Activated T-helper 1 cell treated with anti-CD3 and anti-CD28 coated beads, Interleukin-12 subunit alpha, Interleukin-12 subunit beta, Interleukin-2, Interleukin-4 antibody, amounts not matched to agents 30 ng/mL and 10 ng/mL and 1 ng/mL, durations not matched to agents 14 hours and 24 hours and 36 hours (primary cell): ENCODE measurements around the gene NECAB3. TPM values are rescaled to one million over a fixed set of nuclear protein-coding genes. Genes with fewer than 3 reads are reported as not detected.

Experiments used
- DNase-seq: peaks from one replicate; pipeline ENCODE4 v3.0.0; 2021; ENCODE audit warnings: low spot score
- H3K27ac Mint-ChIP-seq: one replicate; pipeline ENCODE4 v1.8.0; 2021; ENCODE audit warnings: mild to moderate bottlenecking, mixed read lengths
- H3K27me3 Mint-ChIP-seq: one replicate; pipeline ENCODE4 v1.8.0; 2022; ENCODE audit warnings: mild to moderate bottlenecking, moderate library complexity, mixed read lengths; ENCODE audit not compliant: insufficient read depth
- H3K36me3 Mint-ChIP-seq: one replicate; pipeline ENCODE4 v1.8.0; 2021; ENCODE audit warnings: low read depth, mixed read lengths
- H3K4me1 Mint-ChIP-seq: one replicate; pipeline ENCODE4 v1.8.0; 2021; ENCODE audit warnings: low read depth, mixed read lengths
- H3K4me3 Mint-ChIP-seq: one replicate; pipeline ENCODE4 v1.8.0; 2021; ENCODE audit warnings: mild to moderate bottlenecking, moderate library complexity, mixed read lengths
- H3K9me3 Mint-ChIP-seq: one replicate; pipeline ENCODE4 v1.8.0; 2021; ENCODE audit warnings: mixed read lengths
- intact Hi-C: fragments of 100-400 bp; cut with micrococcal nuclease; formaldehyde crosslinking; loops from one replicate; pipeline ENCODE4 v1.15.1; 2024
- total RNA-seq: library from RNA; stranded (reverse); gene quantifications from 2 replicates; pipeline ENCODE4 v1.2.3, GENCODE V29; 2022

The NECAB3 gene
- total RNA-seq, 1 donor from 2014 or later, result 30.7 TPM

GRCh38 chr20:33663161-33664084 lies 10.8 kb downstream of the NECAB3 start:
- Mint-ChIP-seq H3K27ac (peak overlapping the region; percentile 89), H3K36me3 (peaks cover 7% of the 10 kb centered on the region), H3K4me1 (peaks cover 31% of the 10 kb centered on the region), H3K27me3 (no peaks in the 10 kb centered on the region), H3K4me3 (peak overlapping the region; percentile 86), H3K9me3 (no peaks in the 10 kb centered on the region)
- intact Hi-C loops, result loop anchor here (1.0 to 10.0 kb wide), 2 partner anchors 11 to 289 kb away; no protein-coding TSS in a partner anchor
- peak; percentile 86 for DNase-seq

GRCh38 chr20:33662172-33662571 lies 12.1 kb downstream of the NECAB3 start, which contains the start of gene C20orf144:
C20orf144 (plus strand) TSS chr20:33662327; CDS start chr20:33662346, 19 bp downstream.
- H3K27me3 Mint-ChIP-seq, result no peaks in the 10 kb centered on the region

GRCh38 chr20:33660685-33661058 lies 13.6 kb downstream of the NECAB3 start:
- H3K27me3 Mint-ChIP-seq, result no peaks in the 10 kb centered on the region
- intact Hi-C loops, result loop anchor here (10.0 kb wide), 1 partner anchor 286 kb away; no protein-coding TSS in a partner anchor
- H3K4me1 Mint-ChIP-seq, result peaks cover 21% of the 10 kb centered on the region
- H3K4me3 Mint-ChIP-seq, result no peak overlapping the region
- H3K36me3 Mint-ChIP-seq, result peaks cover 4% of the 10 kb centered on the region
- H3K9me3 Mint-ChIP-seq, result no peaks in the 10 kb centered on the region
- DNase-seq, result no peak
- no peak overlapping the region for H3K27ac Mint-ChIP-seq

More at GRCh38 chr20:33662172-33662571, 12.1 kb downstream of the NECAB3 start, which contains the start of gene C20orf144:
- intact Hi-C loops, result loop anchor here (10.0 kb wide), 1 partner anchor 287 kb away; no protein-coding TSS in a partner anchor
- H3K4me1 Mint-ChIP-seq, result peaks cover 26% of the 10 kb centered on the region
- peaks cover 7% of the 10 kb centered on the region for H3K36me3 Mint-ChIP-seq
- peak within 1 kb of the TSS; percentile 89 for H3K27ac Mint-ChIP-seq
- DNase-seq, result no peak
- peak within 1 kb of the TSS; percentile 86 for H3K4me3 Mint-ChIP-seq
- H3K9me3 Mint-ChIP-seq, result no peaks in the 10 kb centered on the region

GRCh38 chr20:33660035-33660684 lies 14.1 kb downstream of the NECAB3 start:
- no peaks in the 10 kb centered on the region for H3K27me3 Mint-ChIP-seq
- peaks cover 4% of the 10 kb centered on the region for H3K36me3 Mint-ChIP-seq
- intact Hi-C loops, result loop anchor here (10.0 kb wide), 1 partner anchor 285 kb away; no protein-coding TSS in a partner anchor
- DNase-seq, result no peak
- no peak overlapping the region for H3K4me3 Mint-ChIP-seq
- no peak overlapping the region for H3K27ac Mint-ChIP-seq
- H3K4me1 Mint-ChIP-seq, result peaks cover 17% of the 10 kb centered on the region
- H3K9me3 Mint-ChIP-seq, result no peaks in the 10 kb centered on the region

GRCh38 chr20:33659341-33660034 lies 14.7 kb downstream of the NECAB3 start:
- no peaks in the 10 kb centered on the region for H3K27me3 Mint-ChIP-seq
- no peak for DNase-seq
- H3K4me3 Mint-ChIP-seq, result no peak overlapping the region
- H3K9me3 Mint-ChIP-seq, result no peaks in the 10 kb centered on the region
- peaks cover 4% of the 10 kb centered on the region for H3K36me3 Mint-ChIP-seq
- intact Hi-C loops, result loop anchor here (10.0 kb wide), 1 partner anchor 285 kb away; no protein-coding TSS in a partner anchor
- H3K4me1 Mint-ChIP-seq, result peaks cover 10% of the 10 kb centered on the region
- H3K27ac Mint-ChIP-seq, result no peak overlapping the region

- Mint-ChIP-seq H3K27me3 (no peaks in the 10 kb centered on the region), H3K4me1 (peaks cover 6% of the 10 kb centered on the region), H3K4me3 (no peak overlapping the region), H3K9me3 (no peaks in the 10 kb centered on the region), H3K36me3 (peaks cover 4% of the 10 kb centered on the region), H3K27ac (no peak overlapping the region)
- no peak for DNase-seq
- intact Hi-C loops, result no loop called here
Observed at GRCh38 chr20:33658929-33659328, 15.3 kb downstream of the NECAB3 start.

GRCh38 chr20:33658510-33658909 lies 15.7 kb downstream of the NECAB3 start:
- no peaks in the 10 kb centered on the region for H3K9me3 Mint-ChIP-seq
- no peak overlapping the region for H3K4me3 Mint-ChIP-seq
- no peak for DNase-seq
- peaks cover 4% of the 10 kb centered on the region for H3K36me3 Mint-ChIP-seq
- no peak overlapping the region for H3K27ac Mint-ChIP-seq
- peaks cover 6% of the 10 kb centered on the region for H3K4me1 Mint-ChIP-seq
- intact Hi-C loops, result no loop called here
- no peaks in the 10 kb centered on the region for H3K27me3 Mint-ChIP-seq

- no peak overlapping the region for H3K27ac Mint-ChIP-seq
- no peak for DNase-seq
- H3K4me1 Mint-ChIP-seq, result peaks cover 3% of the 10 kb centered on the region
- H3K4me3 Mint-ChIP-seq, result no peak overlapping the region
- H3K9me3 Mint-ChIP-seq, result no peaks in the 10 kb centered on the region
- intact Hi-C loops, result no loop called here
- H3K36me3 Mint-ChIP-seq, result peaks cover 4% of the 10 kb centered on the region
- no peaks in the 10 kb centered on the region for H3K27me3 Mint-ChIP-seq
Observed at GRCh38 chr20:33657704-33658095, 16.5 kb downstream of the NECAB3 start.

- no peak for DNase-seq
- no peaks in the 10 kb centered on the region for H3K9me3 Mint-ChIP-seq
- H3K36me3 Mint-ChIP-seq, result peaks cover 4% of the 10 kb centered on the region
- no peak overlapping the region for H3K4me3 Mint-ChIP-seq
- no peaks in the 10 kb centered on the region for H3K27me3 Mint-ChIP-seq
- H3K27ac Mint-ChIP-seq, result no peak overlapping the region
- intact Hi-C loops, result no loop called here
- peaks cover under 1% of the 10 kb centered on the region for H3K4me1 Mint-ChIP-seq
Observed at GRCh38 chr20:33656783-33657703, 17.2 kb downstream of the NECAB3 start.

GRCh38 chr20:33656010-33656782 lies 18.0 kb downstream of the NECAB3 start:
- Mint-ChIP-seq H3K4me3 (no peak overlapping the region), H3K27me3 (no peaks in the 10 kb centered on the region), H3K4me1 (peaks cover 9% of the 10 kb centered on the region), H3K27ac (no peak overlapping the region), H3K9me3 (no peaks in the 10 kb centered on the region), H3K36me3 (peaks cover 4% of the 10 kb centered on the region)
- intact Hi-C loops, result no loop called here
- no peak for DNase-seq

GRCh38 chr20:33655164-33655563 lies 19.1 kb downstream of the NECAB3 start:
- no peak overlapping the region for H3K4me3 Mint-ChIP-seq
- intact Hi-C loops, result no loop called here
- DNase-seq, result no peak
- no peaks in the 10 kb centered on the region for H3K27me3 Mint-ChIP-seq
- no peak overlapping the region for H3K27ac Mint-ChIP-seq
- peaks cover 2% of the 10 kb centered on the region for H3K36me3 Mint-ChIP-seq
- no peaks in the 10 kb centered on the region for H3K9me3 Mint-ChIP-seq
- H3K4me1 Mint-ChIP-seq, result peaks cover 9% of the 10 kb centered on the region
